ENCODE results near the gene BHMT.
A peak's percentile ranks its signal among the peaks of the same experiment; 100 is the strongest.
"Not testable (repeated sequence)": the region's sequence is repeated elsewhere in the genome, so short reads cannot be mapped to it uniquely, and the experiment has no call there.

BHMT gene

GRCh38 chr5:79133121-79133656 is 21.6 kb downstream of the BHMT start:
- ATAC-seq (replicated peaks) = peak; percentile 68
- Mint-ChIP-seq H3K4me3 (peak overlapping the region; percentile 60 to 76), H3K4me1 (ENCODE audit: low read depth in 2 of 2) (peaks cover 8 to 9% of the 10 kb centered on the region in 2 donors), H3K27ac (peak overlapping the region; percentile 62 to 78), H3K9me3 (no peaks in the 10 kb centered on the region), H3K36me3 (ENCODE audit: insufficient read depth) (peaks cover 2% of the 10 kb centered on the region), H3K27me3 (peaks cover 6 to 9% of the 10 kb centered on the region in 2 donors)
- DNase-seq = no peak

- peak; percentile 40 to 60 (median 43) for DNase-seq
- H3K4me3 Mint-ChIP-seq = peak overlapping the region; percentile 60 to 76
Measured at GRCh38 chr5:79133657-79134451, 22.2 kb downstream of the BHMT start.

GRCh38 chr5:79135790-79136553 is 24.4 kb downstream of the BHMT start:
- DNase-seq (no peak), ATAC-seq (replicated peaks) (no peak)
- Mint-ChIP-seq H3K4me3 (no peak overlapping the region), H3K27me3 (peaks cover 9 to 11% of the 10 kb centered on the region in 2 donors), H3K36me3 (ENCODE audit: insufficient read depth) (no peaks in the 10 kb centered on the region), H3K4me1 (ENCODE audit: low read depth in 2 of 2) (peaks cover 8 to 9% of the 10 kb centered on the region in 2 donors), H3K9me3 (peaks cover 0 to 1% of the 10 kb centered on the region in 2 donors), H3K27ac (no peak overlapping the region)

More at GRCh38 chr5:79133657-79134451, 22.2 kb downstream of the BHMT start:
- Mint-ChIP-seq H3K27me3 (peaks cover 6 to 9% of the 10 kb centered on the region in 2 donors), H3K36me3 (ENCODE audit: insufficient read depth) (peaks cover 2% of the 10 kb centered on the region), H3K4me1 (ENCODE audit: low read depth in 2 of 2) (peaks cover 8 to 9% of the 10 kb centered on the region in 2 donors), H3K9me3 (no peaks in the 10 kb centered on the region), H3K27ac (peak overlapping the region; percentile 62 to 78)
- ATAC-seq (replicated peaks) = peak; percentile 83

GRCh38 chr5:79136618-79137017 is 25.0 kb downstream of the BHMT start:
- no peak overlapping the region for H3K27ac Mint-ChIP-seq
- DNase-seq (no peak), ATAC-seq (replicated peaks) (no peak)
- H3K9me3 Mint-ChIP-seq = peaks cover 0 to 1% of the 10 kb centered on the region in 2 donors
- peaks cover 8 to 9% of the 10 kb centered on the region in 2 donors for H3K4me1 Mint-ChIP-seq (ENCODE audit: low read depth in 2 of 2)
- H3K27me3 Mint-ChIP-seq = peaks cover 9 to 11% of the 10 kb centered on the region in 2 donors
- H3K36me3 Mint-ChIP-seq (ENCODE audit: insufficient read depth) = no peaks in the 10 kb centered on the region
- H3K4me3 Mint-ChIP-seq = no peak overlapping the region

- no peak for DNase-seq
- Mint-ChIP-seq H3K36me3 (ENCODE audit: insufficient read depth) (no peaks in the 10 kb centered on the region), H3K27me3 (peaks cover 16 to 24% of the 10 kb centered on the region in 2 donors), H3K9me3 (peaks cover 0 to 1% of the 10 kb centered on the region in 2 donors), H3K4me1 (ENCODE audit: low read depth in 2 of 2) (no peaks in the 10 kb centered on the region), H3K27ac (no peak overlapping the region), H3K4me3 (no peak overlapping the region)
- no peak for ATAC-seq (replicated peaks)
Measured at GRCh38 chr5:79140553-79140952, 28.9 kb downstream of the BHMT start.

- H3K27me3 Mint-ChIP-seq = peaks cover 25% of the 10 kb centered on the region in 2 donors
- peaks cover 0 to 1% of the 10 kb centered on the region in 2 donors for H3K9me3 Mint-ChIP-seq
- H3K36me3 Mint-ChIP-seq (ENCODE audit: insufficient read depth) = no peaks in the 10 kb centered on the region
- DNase-seq = no peak
- H3K27ac Mint-ChIP-seq = no peak overlapping the region
- ATAC-seq (replicated peaks) = no peak
- no peak overlapping the region for H3K4me3 Mint-ChIP-seq
- no peaks in the 10 kb centered on the region for H3K4me1 Mint-ChIP-seq (ENCODE audit: low read depth in 2 of 2)
Measured at GRCh38 chr5:79143684-79144379, 32.2 kb downstream of the BHMT start.

- Mint-ChIP-seq H3K36me3 (ENCODE audit: insufficient read depth) (no peaks in the 10 kb centered on the region), H3K27ac (no peak overlapping the region), H3K4me3 (no peak overlapping the region), H3K27me3 (peaks cover 20 to 25% of the 10 kb centered on the region in 2 donors), H3K4me1 (ENCODE audit: low read depth in 2 of 2) (no peaks in the 10 kb centered on the region), H3K9me3 (no peaks in the 10 kb centered on the region)
- DNase-seq (no peak), ATAC-seq (replicated peaks) (no peak)
Measured at GRCh38 chr5:79147076-79147475, 35.5 kb downstream of the BHMT start.

GRCh38 chr5:79149433-79149832 is 37.8 kb downstream of the BHMT start:
- ATAC-seq (replicated peaks) = no peak
- H3K27ac Mint-ChIP-seq = no peak overlapping the region
- H3K9me3 Mint-ChIP-seq = no peaks in the 10 kb centered on the region
- no peaks in the 10 kb centered on the region for H3K4me1 Mint-ChIP-seq (ENCODE audit: low read depth in 2 of 2)
- no peaks in the 10 kb centered on the region for H3K36me3 Mint-ChIP-seq (ENCODE audit: insufficient read depth)
- peaks cover 12 to 16% of the 10 kb centered on the region in 2 donors for H3K27me3 Mint-ChIP-seq
- DNase-seq = no peak
- no peak overlapping the region for H3K4me3 Mint-ChIP-seq

GRCh38 chr5:79151942-79152671 is 40.5 kb downstream of the BHMT start:
- DNase-seq = no peak
- H3K9me3 Mint-ChIP-seq = no peaks in the 10 kb centered on the region
- ATAC-seq (replicated peaks) = no peak
- no peaks in the 10 kb centered on the region for H3K4me1 Mint-ChIP-seq (ENCODE audit: low read depth in 2 of 2)
- no peak overlapping the region for H3K4me3 Mint-ChIP-seq
- no peak overlapping the region for H3K27ac Mint-ChIP-seq
- H3K27me3 Mint-ChIP-seq = peaks cover 0 to 17% of the 10 kb centered on the region in 2 donors
- no peaks in the 10 kb centered on the region for H3K36me3 Mint-ChIP-seq (ENCODE audit: insufficient read depth)

GRCh38 chr5:79157305-79157704 is 45.7 kb downstream of the BHMT start:
- peaks cover 6 to 30% of the 10 kb centered on the region in 2 donors for H3K27me3 Mint-ChIP-seq
- H3K36me3 Mint-ChIP-seq (ENCODE audit: insufficient read depth) = no peaks in the 10 kb centered on the region
- no peak overlapping the region for H3K27ac Mint-ChIP-seq
- DNase-seq = no peak
- no peaks in the 10 kb centered on the region for H3K4me1 Mint-ChIP-seq (ENCODE audit: low read depth in 2 of 2)
- H3K9me3 Mint-ChIP-seq = no peaks in the 10 kb centered on the region
- ATAC-seq (replicated peaks) = no peak
- no peak overlapping the region for H3K4me3 Mint-ChIP-seq

GRCh38 chr5:79161647-79162046 is 50.0 kb downstream of the BHMT start:
- H3K27me3 Mint-ChIP-seq = peaks cover 6 to 18% of the 10 kb centered on the region in 2 donors
- H3K9me3 Mint-ChIP-seq; ATAC-seq (replicated peaks); H3K4me3 Mint-ChIP-seq; H3K4me1 Mint-ChIP-seq (ENCODE audit: low read depth in 2 of 2); H3K36me3 Mint-ChIP-seq (ENCODE audit: insufficient read depth); H3K27ac Mint-ChIP-seq; DNase-seq: not testable (repeated sequence)

GRCh38 chr5:79168031-79168430 is 56.4 kb downstream of the BHMT start:
- ATAC-seq (replicated peaks) (no peak), DNase-seq (no peak)
- no peaks in the 10 kb centered on the region for H3K36me3 Mint-ChIP-seq (ENCODE audit: insufficient read depth)
- no peaks in the 10 kb centered on the region for H3K27me3 Mint-ChIP-seq
- H3K4me3 Mint-ChIP-seq = no peak overlapping the region
- H3K27ac Mint-ChIP-seq = no peak overlapping the region
- H3K9me3 Mint-ChIP-seq = no peaks in the 10 kb centered on the region
- H3K4me1 Mint-ChIP-seq (ENCODE audit: low read depth in 2 of 2) = peaks cover 0 to 2% of the 10 kb centered on the region in 2 donors

Measured in effector memory CD8-positive, alpha-beta T cell (primary cell).